OCI-M2 (cell line): Measurements from ENCODE around the gene PCP4L1.
"Not testable (repeated sequence)": the region's sequence is repeated elsewhere in the genome, so short reads cannot be mapped to it uniquely, and the experiment has no call there.

Experiments
- DNase-seq: peaks from one replicate; lab custom pipeline; 2025; ENCODE audit not compliant: unreplicated experiment; lab: John Stamatoyannopoulos, UW

PCP4L1 gene

GRCh38 chr1:161228032-161228431 lies 30.5 kb upstream of the PCP4L1 start:
- no peak for DNase-seq

GRCh38 chr1:161229896-161230295 lies 28.6 kb upstream of the PCP4L1 start:
- DNase-seq = no peak

- no peak for DNase-seq
These were observed 27.8 kb upstream of the PCP4L1 start for GRCh38 chr1:161230762-161231161.

DNA sequence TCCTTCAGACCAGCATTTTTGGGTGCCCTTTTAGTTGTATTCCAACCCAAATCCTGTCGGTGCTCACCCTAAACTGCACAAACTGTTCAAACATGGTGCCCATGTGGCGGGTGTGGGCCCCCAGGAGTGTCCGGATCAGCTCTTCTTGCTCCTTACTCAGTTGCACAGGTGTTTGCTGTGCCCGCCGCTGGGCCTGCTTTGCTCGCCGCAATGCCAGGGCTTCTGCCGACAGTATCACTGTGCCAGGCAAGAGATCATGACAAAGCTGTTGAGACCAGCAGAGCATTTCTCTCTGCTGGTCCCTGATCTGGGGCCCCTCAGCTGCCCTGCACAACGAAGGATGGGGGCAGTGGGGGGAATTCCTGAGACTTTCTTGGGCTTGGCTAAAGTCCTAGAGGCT lies 25.4 kb upstream of the PCP4L1 start:
- no peak for DNase-seq

GRCh38 chr1:161235957-161236775 lies 22.4 kb upstream of the PCP4L1 start:
- no peak for DNase-seq

DNA sequence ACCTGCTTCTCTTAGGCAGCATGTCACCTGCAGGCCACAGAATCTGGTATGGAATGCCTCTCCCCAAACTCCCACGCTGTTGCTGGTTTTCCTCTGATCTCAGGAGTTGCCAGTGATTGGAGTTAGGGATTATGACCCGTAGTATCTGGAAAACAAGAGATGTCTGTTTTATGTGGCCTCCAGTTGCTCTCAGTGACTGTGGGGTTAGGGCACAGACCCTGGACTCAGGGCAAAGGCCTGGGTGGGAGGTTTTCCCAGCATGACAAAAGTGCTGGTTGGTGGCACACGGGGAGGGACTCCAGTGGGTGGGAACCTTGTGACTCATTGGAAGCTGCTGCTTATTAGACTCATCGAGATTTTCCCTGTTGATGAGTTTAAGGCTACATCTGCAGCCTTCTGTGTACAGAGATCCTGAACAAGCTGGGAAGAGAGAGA lies 20.5 kb upstream of the PCP4L1 start, which contains the start of gene NR1I3:
Gene NR1I3 (minus strand): TSS at position 165 of the 435 bp plus-strand sequence. CDS start 1,638 bp downstream, outside the sequence.
- DNase-seq = no peak

GRCh38 chr1:161241682-161242081 lies 16.9 kb upstream of the PCP4L1 start:
- DNase-seq = no peak

GRCh38 chr1:161242313-161242712 lies 16.2 kb upstream of the PCP4L1 start:
- no peak for DNase-seq

- DNase-seq = no peak
These were observed 13.7 kb upstream of the PCP4L1 start for GRCh38 chr1:161244888-161245287.

DNA sequence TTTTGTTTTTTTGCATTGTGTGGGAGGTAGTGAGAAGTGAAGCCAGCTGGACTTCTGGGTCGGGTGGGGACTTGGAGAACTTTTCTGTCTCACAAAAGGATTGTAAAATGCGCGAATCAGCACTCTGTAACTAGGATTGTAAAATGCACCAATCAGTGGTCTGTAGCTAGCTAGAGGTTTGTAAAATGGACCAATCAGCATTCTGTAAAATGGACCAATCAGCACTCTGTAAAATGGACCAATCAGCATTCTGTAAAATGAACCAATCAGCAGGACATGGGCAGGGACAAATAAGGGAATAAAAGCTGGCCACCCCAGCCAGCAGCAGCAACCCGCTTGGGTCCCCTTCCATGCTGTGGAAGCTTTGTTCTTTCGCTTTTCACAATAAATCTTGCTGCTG lies 8.4 kb upstream of the PCP4L1 start:
- not testable (repeated sequence) for DNase-seq

DNA sequence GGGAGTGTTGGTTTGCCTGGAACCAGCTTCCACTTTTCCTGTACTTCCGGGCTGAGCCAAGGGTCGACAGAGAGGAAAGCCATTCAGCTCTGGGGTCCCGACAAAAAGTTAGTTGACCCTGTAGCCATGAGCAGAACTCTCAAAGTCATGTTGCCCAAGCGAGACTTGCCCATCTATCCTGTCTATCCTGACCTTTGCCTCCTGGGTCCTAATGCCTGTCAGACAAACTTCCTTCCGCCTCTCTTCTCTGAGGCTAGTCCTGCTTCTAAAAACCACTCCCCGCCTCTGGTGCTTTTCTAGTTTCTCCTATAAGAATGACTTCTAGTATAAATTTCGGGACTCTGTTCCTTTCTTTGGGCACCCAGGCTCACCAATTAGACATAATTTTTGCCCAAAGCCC lies 7.7 kb upstream of the PCP4L1 start:
- no peak for DNase-seq

DNA sequence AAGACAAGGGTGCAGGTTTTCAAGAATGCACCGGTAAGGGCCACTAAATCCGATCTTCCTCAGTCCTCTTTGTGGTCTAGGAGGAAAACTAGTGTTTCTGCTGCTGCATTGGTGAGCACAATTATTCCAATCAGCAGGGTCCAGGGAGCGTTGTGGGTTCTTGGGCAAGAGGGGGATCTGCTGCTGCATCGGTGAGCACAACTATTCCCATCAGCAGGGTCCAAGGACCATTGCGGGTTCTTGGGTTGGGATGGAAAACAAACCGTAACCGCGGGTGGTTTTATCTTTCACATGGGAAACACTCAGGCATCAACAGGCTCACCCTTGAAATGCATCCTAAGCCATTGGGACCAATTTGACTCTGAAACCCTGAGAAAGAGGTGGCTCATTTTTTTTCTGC lies 7.0 kb upstream of the PCP4L1 start:
- DNase-seq = no peak

- DNase-seq = not testable (repeated sequence)
These were observed 3.2 kb upstream of the PCP4L1 start for GRCh38 chr1:161255302-161255701.

GRCh38 chr1:161255955-161256520 lies 2.5 kb upstream of the PCP4L1 start:
- not testable (repeated sequence) for DNase-seq

DNA sequence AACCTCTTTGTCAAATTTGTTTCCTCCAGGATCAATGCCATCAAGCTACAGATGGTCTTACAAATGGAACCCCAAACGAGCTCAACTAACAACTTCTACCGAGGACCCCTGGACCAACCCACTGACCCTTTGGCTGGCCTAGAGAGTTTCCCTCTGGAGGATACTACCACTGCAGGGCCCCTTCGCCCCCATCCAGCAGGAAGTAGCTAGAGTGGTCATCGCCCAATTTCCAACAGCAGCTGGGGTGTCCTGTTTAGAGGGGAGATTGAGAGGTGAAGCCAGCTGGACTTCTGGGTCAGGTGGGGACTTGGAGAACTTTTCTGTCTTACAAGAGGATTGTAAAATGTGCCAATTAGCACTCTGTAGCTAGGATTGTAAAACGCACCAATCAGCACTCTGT lies 1.4 kb upstream of the PCP4L1 start:
- not testable (repeated sequence) for DNase-seq

DNA sequence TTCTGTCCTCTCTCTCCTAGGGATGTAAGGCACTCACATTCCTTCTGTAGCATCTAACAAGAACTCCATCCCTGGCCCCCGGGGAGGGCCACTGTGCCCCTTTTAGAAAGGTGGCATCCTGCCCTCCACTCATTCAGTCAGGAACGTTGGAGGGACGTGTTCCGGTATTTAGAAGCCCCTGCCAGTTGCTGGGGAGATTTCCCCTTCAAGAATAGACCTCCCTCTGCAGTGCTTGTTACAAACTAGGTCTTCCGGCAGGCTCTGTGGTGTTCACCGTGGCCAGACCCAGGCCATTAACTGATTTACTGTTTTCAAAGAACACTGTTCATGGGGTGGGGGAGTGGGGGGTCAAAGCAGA lies 779 bp downstream of the PCP4L1 start:
- DNase-seq = no peak

- DNase-seq = no peak
These were observed 1.2 kb downstream of the PCP4L1 start for GRCh38 chr1:161259765-161260164.

DNA sequence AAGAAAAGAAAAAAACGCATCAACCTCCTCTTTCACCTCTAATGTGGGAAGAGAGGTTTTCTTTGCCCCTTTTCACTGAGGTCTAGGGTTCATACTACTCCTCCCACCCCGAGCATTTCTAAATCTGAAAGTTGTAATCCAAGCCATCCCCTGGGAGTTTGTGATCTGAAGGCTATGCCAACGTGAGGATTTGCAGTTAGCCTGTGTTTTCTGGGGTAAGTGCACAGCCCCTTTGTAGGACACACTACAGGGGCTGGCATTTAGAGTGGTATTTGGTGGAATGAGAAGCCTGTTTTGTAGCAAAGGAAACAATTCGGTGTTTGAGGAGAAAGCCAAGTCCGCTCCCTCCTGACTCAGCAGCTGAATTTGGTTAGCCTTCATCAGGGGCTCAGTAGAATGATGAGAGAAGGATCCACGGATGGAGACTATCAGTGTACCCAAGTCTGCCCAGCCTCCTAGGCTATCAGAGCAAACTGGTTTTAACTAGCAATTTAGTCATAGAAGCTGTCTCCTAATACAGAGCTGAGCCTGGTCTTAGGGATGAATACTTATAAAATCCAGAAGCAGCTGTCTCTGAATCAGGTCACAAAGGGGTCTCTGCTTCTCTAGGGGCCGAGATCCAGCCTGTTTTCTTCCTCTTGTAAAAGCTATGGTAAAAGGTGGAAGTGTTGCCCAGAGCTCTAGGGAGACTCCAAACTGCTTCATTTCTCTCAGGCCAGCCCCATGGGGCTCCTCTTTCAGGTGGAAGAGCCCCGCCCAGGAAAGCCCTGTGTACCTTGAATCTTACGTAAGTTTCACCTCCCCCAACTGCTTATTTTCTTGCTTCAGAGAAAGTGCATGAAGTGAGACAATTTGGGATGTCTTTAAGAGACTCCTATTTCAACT lies 2.1 kb downstream of the PCP4L1 start:
- DNase-seq = no peak

DNA sequence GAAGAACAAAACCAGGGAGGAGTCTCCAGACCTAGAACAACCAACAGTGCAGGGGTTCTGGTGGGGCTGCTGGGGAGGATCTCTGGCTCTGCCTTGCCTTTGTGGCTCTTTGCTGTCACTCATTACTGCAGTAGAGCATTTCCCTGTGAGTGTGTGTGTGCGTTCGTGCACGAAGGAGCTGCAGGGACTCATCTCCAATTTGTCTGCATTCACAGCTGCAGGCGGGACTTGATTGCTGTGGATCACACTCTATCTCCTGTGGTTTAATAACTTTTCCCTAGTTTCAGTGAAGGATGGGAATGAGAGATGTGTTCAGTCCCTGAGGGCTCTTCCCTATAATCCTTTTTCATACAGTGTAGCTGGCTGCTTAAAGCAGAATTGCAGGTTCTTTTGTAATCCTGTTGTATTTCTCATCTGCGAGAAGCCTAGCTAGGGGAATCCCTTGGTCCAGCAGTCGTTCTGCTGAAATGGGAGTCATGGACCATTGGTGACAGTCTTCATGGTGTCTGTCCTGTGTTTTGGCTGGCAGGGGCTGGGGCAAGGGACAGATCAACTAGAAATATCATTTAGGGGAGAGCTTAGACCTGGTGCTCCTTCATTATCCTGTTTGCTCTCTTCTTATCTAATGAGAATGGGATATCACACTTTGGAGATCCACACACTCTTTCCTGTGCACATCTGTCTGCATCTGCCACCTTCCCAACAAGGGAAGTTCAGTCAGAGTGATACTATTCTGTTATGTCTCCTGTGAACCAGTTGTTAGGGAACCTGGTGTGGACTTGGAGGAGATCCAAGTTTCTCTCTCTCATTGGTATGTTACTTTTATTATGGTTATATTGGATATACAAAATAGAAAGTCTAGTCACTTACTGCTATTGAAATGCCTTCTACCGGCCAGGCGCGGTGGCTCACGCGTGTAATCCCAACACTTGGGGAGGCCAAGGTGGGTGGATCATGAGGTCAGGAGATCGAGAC lies 3.0 kb downstream of the PCP4L1 start:
- no peak for DNase-seq

DNA sequence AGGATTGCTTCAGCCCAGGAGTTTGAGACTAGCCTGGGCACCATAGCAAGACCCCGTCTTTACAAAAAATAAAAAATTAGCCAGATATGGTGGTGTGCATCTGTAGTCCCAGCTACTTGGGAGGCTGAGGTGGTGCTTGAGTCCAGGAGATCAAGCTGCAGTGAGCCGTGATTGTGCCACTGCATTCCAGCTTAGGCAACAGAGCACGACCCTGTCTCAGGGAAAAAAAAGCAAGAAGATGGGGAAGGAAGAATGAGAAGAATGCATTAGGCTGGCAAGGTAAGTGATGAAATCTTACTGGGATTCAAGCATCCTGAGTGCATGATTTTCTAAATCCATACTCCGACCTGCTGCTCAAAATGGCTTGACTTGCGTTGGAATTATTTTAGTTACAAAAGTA lies 6.8 kb downstream of the PCP4L1 start:
- DNase-seq = no peak
